B cell (primary cell): ENCODE data around the gene UTRN. TPM values are rescaled to one million over a fixed set of nuclear protein-coding genes. Genes with fewer than 3 reads are reported as not detected.

Experiments used
- ATAC-seq: fragments of 200-7000 bp; cut with Tn5 transposase; one replicate; pipeline ENCODE4 v1.10.0; 2021; ENCODE audit warnings: low read depth, mild to moderate bottlenecking, moderate number of reproducible peaks, moderate library complexity
- CTCF ChIA-PET: fragments of 350-600 bp; sonication (Branson Sonifier 250); formaldehyde crosslinking; loops from one replicate; lab custom pipeline; 2021; ENCODE audit warnings: antibody characterized with exemption, inconsistent platforms; lab: Charles Lee
- POLR2A ChIA-PET: fragments of 350-600 bp; sonication (Branson Sonifier 250); formaldehyde crosslinking; loops from one replicate; lab custom pipeline; 2021; ENCODE audit warnings: antibody characterized with exemption; lab: Charles Lee
- DNase-seq: peaks from one replicate; pipeline ENCODE4 v3.0.0; 2013
- H2AFZ ChIP-seq: 2 replicates; pipeline ENCODE4 v1.6.1; 2012; ENCODE audit warnings: mild to moderate bottlenecking, low read depth, low read length; ENCODE audit not compliant: insufficient read depth, poor library complexity, severe bottlenecking
- H3K27ac ChIP-seq, 2 donors: 1 replicate in 1 of 2; 2 replicates in 1 of 2; pipeline ENCODE4 v1.5.1; 2012 to 2013; ENCODE audit warnings: low read length in 2 of 2, mild to moderate bottlenecking in 2 of 2, moderate library complexity in 1 of 2
- H3K27me3 ChIP-seq, 4 experiments: fragments of 200-600 bp in 1 of 4; sonication (generic) in 1 of 4; replicated peaks in 1 of 4; 1 replicate in 2 of 4; 2 replicates in 2 of 4; pipeline versions ENCODE4 v1.6.1 to v1.7.0; 2013 to 2016; ENCODE audit warnings: low read length in 3 of 4, mild to moderate bottlenecking in 2 of 4, mixed read lengths in 1 of 4, moderate library complexity in 1 of 4; ENCODE audit not compliant: insufficient read depth in 4 of 4, control insufficient read depth in 3 of 4; ENCODE audit errors: control extremely low read depth in 1 of 4
- H3K36me3 ChIP-seq, 2 experiments: replicated peaks in 1 of 2; 1 replicate in 1 of 2; 2 replicates in 1 of 2; pipeline versions ENCODE4 v1.6.1 to v1.7.1; 2013; ENCODE audit warnings: low read length in 1 of 2; ENCODE audit not compliant: insufficient read depth in 2 of 2, control insufficient read depth in 1 of 2; ENCODE audit errors: control extremely low read depth in 1 of 2, extremely low read depth in 1 of 2
- H3K4me1 ChIP-seq, 2 donors: fragments of 200-600 bp in 1 of 2; sonication (generic) in 1 of 2; 1 replicate in 1 of 2; 2 replicates in 1 of 2; pipeline versions ENCODE4 v1.5.1 to v1.6.1; 2013 to 2017; ENCODE audit warnings: low read length in 2 of 2; ENCODE audit not compliant: control insufficient read depth in 2 of 2, insufficient read depth in 2 of 2
- H3K4me2 ChIP-seq: replicated peaks from 2 replicates; pipeline ENCODE3; 2012; ENCODE audit warnings: mild to moderate bottlenecking, low read depth, low read length; ENCODE audit not compliant: poor library complexity, severe bottlenecking
- H3K4me3 ChIP-seq, 5 experiments: fragments of 200-600 bp in 1 of 5; sonication (generic) in 1 of 5; 1 replicate in 3 of 5; 2 replicates in 2 of 5; pipeline versions ENCODE4 v1.5.1 to v1.7.0; 2011 to 2016; ENCODE audit warnings: low read length in 4 of 5, mild to moderate bottlenecking in 4 of 5, low read depth in 2 of 5, control low read depth in 1 of 5, moderate library complexity in 1 of 5; ENCODE audit not compliant: insufficient read depth in 1 of 5; ENCODE audit errors: control extremely low read depth in 1 of 5, extremely low read depth in 1 of 5
- H3K79me2 ChIP-seq: fragments of 200-600 bp; sonication (generic); one replicate; pipeline ENCODE4 v1.6.0; 2016; ENCODE audit warnings: low read length; ENCODE audit not compliant: control insufficient read depth, insufficient read depth
- H3K9ac ChIP-seq: fragments of 200-600 bp; sonication (generic); 2 replicates; pipeline ENCODE4 v1.6.1; 2017; ENCODE audit warnings: mild to moderate bottlenecking, low read length, moderate library complexity
- H3K9me3 ChIP-seq, 3 donors: one replicate each; pipeline versions ENCODE4 v1.6.1 to v1.7.1; 2013; ENCODE audit warnings: low read length in 2 of 3; ENCODE audit not compliant: control insufficient read depth in 2 of 3, insufficient read depth in 1 of 3; ENCODE audit errors: control extremely low read depth in 1 of 3
- H4K20me1 ChIP-seq: 2 replicates; pipeline ENCODE4 v1.6.0; 2012; ENCODE audit warnings: mild to moderate bottlenecking, low read length; ENCODE audit not compliant: insufficient read depth, control insufficient read depth, poor library complexity, severe bottlenecking
- H3K27ac Mint-ChIP-seq: one replicate; pipeline ENCODE4 v1.8.0; 2021; ENCODE audit warnings: mixed read lengths
- H3K27me3 Mint-ChIP-seq: one replicate; pipeline ENCODE4 v1.8.0; 2021; ENCODE audit warnings: mixed read lengths
- H3K4me1 Mint-ChIP-seq: one replicate; pipeline ENCODE4 v1.8.0; 2021; ENCODE audit warnings: mixed read lengths
- H3K4me3 Mint-ChIP-seq: one replicate; pipeline ENCODE4 v1.8.0; 2021; ENCODE audit warnings: mixed read lengths
- H3K9me3 Mint-ChIP-seq: one replicate; pipeline ENCODE4 v1.8.0; 2022; ENCODE audit warnings: mixed read lengths; ENCODE audit not compliant: insufficient read depth
- EZH2 ChIP-seq: IDR thresholded peaks from 2 replicates; pipeline ENCODE4 v1.6.1; 2012; ENCODE audit warnings: borderline replicate concordance, low read depth, mild to moderate bottlenecking, moderate library complexity, low read length; ENCODE audit not compliant: insufficient read depth, poor library complexity, severe bottlenecking
- WGBS: methylation state at CpG from one replicate; pipeline ENCODE4 v1.1.5; 2013; ENCODE audit warnings: missing lambda C conversion rate; ENCODE audit not compliant: insufficient coverage; 5-methylcytosine and 5-hydroxymethylcytosine counted together
- intact Hi-C: fragments of 100-400 bp; cut with micrococcal nuclease; formaldehyde crosslinking; loops from one replicate; pipeline ENCODE4 v1.10.0; 2022
- polyA minus RNA-seq: library from RNA; depleted of rRNA, polyadenylated mRNA; stranded (reverse); fragments of >200 nt; gene quantifications from 2 replicates; pipeline ENCODE4 v1.2.3, GENCODE V29; 2012
- polyA plus RNA-seq: library from polyadenylated mRNA; depleted of rRNA; stranded (reverse); fragments of >200 nt; gene quantifications from 2 replicates; pipeline ENCODE4 v1.2.3, GENCODE V29; 2012
- total RNA-seq, 2 donors: library from RNA; stranded (reverse); fragments of 120-200 nt in 1 of 2; gene quantifications; 1 replicate in 1 of 2; 2 replicates in 1 of 2; pipeline versions ENCODE4 v1.2.3 to v1.2.4, GENCODE V29; 2013 to 2022
- TF ChIP-seq, protein P1 (sequence below): fragments of 200-600 bp; IDR thresholded peaks from one replicate; pipeline ENCODE4 v1.8.0; 2022; ENCODE audit warnings: antibody characterized with exemption, mild to moderate bottlenecking

Gene UTRN
- total RNA-seq (213 and 224 TPM in 2 replicates), polyA plus RNA-seq (37.1 and 40.0 TPM in 2 replicates), polyA minus RNA-seq (202 and 214 TPM in 2 replicates)
- 228 TPM for total RNA-seq (2013)

- no peaks in the 10 kb centered on the region for H4K20me1 ChIP-seq
- peaks cover 21% of the 10 kb centered on the region for H3K27me3 Mint-ChIP-seq
- no peaks in the 10 kb centered on the region for H3K79me2 ChIP-seq
- DNase-seq (peak; percentile 64), ATAC-seq (peak; percentile 50)
- H3K4me2 ChIP-seq: peak within 1 kb of the TSS; percentile 100
- intact Hi-C loops: loop anchor here (1.0 to 10.0 kb wide), 9 partner anchors 18 to 200 kb away; partner anchors contain the start of gene STX11
- under 1% methylated on average over 84 of the region's 84 CpGs for WGBS
- TF ChIP-seq EZH2: no peak
- TF ChIP-seq, protein P1, sequence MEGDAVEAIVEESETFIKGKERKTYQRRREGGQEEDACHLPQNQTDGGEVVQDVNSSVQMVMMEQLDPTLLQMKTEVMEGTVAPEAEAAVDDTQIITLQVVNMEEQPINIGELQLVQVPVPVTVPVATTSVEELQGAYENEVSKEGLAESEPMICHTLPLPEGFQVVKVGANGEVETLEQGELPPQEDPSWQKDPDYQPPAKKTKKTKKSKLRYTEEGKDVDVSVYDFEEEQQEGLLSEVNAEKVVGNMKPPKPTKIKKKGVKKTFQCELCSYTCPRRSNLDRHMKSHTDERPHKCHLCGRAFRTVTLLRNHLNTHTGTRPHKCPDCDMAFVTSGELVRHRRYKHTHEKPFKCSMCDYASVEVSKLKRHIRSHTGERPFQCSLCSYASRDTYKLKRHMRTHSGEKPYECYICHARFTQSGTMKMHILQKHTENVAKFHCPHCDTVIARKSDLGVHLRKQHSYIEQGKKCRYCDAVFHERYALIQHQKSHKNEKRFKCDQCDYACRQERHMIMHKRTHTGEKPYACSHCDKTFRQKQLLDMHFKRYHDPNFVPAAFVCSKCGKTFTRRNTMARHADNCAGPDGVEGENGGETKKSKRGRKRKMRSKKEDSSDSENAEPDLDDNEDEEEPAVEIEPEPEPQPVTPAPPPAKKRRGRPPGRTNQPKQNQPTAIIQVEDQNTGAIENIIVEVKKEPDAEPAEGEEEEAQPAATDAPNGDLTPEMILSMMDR: no peak
- H3K36me3 ChIP-seq: no peaks in the 10 kb centered on the region
- no peak within 1 kb of the TSS for H3K27ac ChIP-seq
- H3K4me3 ChIP-seq: peak within 1 kb of the TSS; percentile 72 to 90 (median 77)
- H3K9me3 ChIP-seq: no peaks in the 10 kb centered on the region
- H3K27me3 ChIP-seq: peaks cover 0 to 23% (median 5%) of the 10 kb centered on the region in 4 experiments
- H2AFZ ChIP-seq: peak within 1 kb of the TSS; percentile 90
- CTCF ChIA-PET: interaction anchor here (1.1 to 1.3 kb wide), 2 partner anchors 55 to 195 kb away, joined by 3 to 5 read pairs; no protein-coding TSS in a partner anchor
- H3K9ac ChIP-seq: peak within 1 kb of the TSS; percentile 89
- peaks cover 19% of the 10 kb centered on the region for H3K4me1 Mint-ChIP-seq
- H3K27ac Mint-ChIP-seq: peak within 1 kb of the TSS; percentile 53
- H3K4me3 Mint-ChIP-seq: peak within 1 kb of the TSS; percentile 97
- H3K9me3 Mint-ChIP-seq: no peaks in the 10 kb centered on the region
- H3K4me1 ChIP-seq: peaks cover 20% of the 10 kb centered on the region in 2 donors
- POLR2A ChIA-PET: interaction anchor here (0.7 kb wide), 1 partner anchor 49 kb away, joined by 3 read pairs; no protein-coding TSS in a partner anchor
Measured at GRCh38 chr6:144284783-144285547, at the start of gene UTRN. Gene UTRN (plus strand): TSS chr6:144285335. CDS start chr6:144291829, 6,494 bp downstream.

DNA sequence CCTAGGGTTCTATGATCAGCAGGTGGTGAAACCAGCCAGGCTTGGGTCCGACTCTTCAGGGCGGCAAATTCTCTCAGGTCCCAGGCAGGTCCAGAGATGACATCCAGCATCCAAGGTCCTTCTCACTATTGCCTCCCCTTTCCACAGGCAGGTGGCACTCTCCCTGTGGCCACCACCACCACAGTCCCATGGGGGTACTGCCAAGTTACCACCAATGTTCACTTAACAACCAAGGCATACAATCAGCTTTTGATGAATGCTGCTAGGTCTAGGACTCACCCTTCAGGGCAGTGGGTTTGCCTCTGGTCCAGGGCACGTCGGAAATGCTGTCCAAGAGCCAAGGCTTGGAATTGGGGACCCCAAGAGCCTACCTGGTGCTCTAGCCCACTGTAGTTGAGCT is 40.4 kb upstream of the UTRN start:
- Histone ChIP-seq H3K79me2 (no peaks in the 10 kb centered on the region), H3K27me3 (peaks cover 0 to 3% (median 0%) of the 10 kb centered on the region in 4 experiments), H3K9me3 (peaks cover 4 to 6% (median 5%) of the 10 kb centered on the region in 3 donors), H3K4me2 (no peak overlapping the region), H3K4me1 (peaks cover 0 to 3% of the 10 kb centered on the region in 2 donors), H4K20me1 (no peaks in the 10 kb centered on the region), H3K4me3 (no peak overlapping the region), H2AFZ (no peak overlapping the region), H3K27ac (no peak overlapping the region), H3K36me3 (no peaks in the 10 kb centered on the region), H3K9ac (no peak overlapping the region)
- H3K4me3 Mint-ChIP-seq: no peak overlapping the region
- H3K9me3 Mint-ChIP-seq: no peaks in the 10 kb centered on the region
- intact Hi-C loops: no loop called here
- peaks cover 15% of the 10 kb centered on the region for H3K4me1 Mint-ChIP-seq
- H3K27ac Mint-ChIP-seq: no peak overlapping the region
- peaks cover 15% of the 10 kb centered on the region for H3K27me3 Mint-ChIP-seq
- ChIA-PET POLR2A (no interaction called here), CTCF (interaction anchor here (1.4 to 4.0 kb wide), 2 partner anchors 28 to 236 kb away, joined by 3 to 16 read pairs; no protein-coding TSS in a partner anchor)
- peak; percentile 27 for DNase-seq
- 94% methylated on average over 4 of the region's 4 CpGs for WGBS
- ATAC-seq: no peak
- TF ChIP-seq EZH2: no peak
- TF ChIP-seq, protein P1: no peak
